HepG2 (cell line): ENCODE measurements around the gene LOXL3. TPM values are rescaled to one million over a fixed set of nuclear protein-coding genes. Genes with fewer than 3 reads are reported as not detected.

Experiments used
- BRCA1 ChIP-seq: sonication (generic); formaldehyde crosslinking; IDR thresholded peaks from 2 replicates; pipeline ENCODE4 v1.4.0; 2020; ENCODE audit warnings: missing genetic modification reagents
- CCAR2 ChIP-seq: fragments of 200-400 bp; formaldehyde crosslinking; optimal IDR thresholded peaks from 2 replicates; pipeline ENCODE3; 2018; ENCODE audit warnings: low read depth, mild to moderate bottlenecking, low read length, moderate library complexity
- HES4 ChIP-seq: sonication (generic); formaldehyde crosslinking; IDR thresholded peaks from 2 replicates; pipeline ENCODE4 v1.9.0; 2021; ENCODE audit warnings: mild to moderate bottlenecking, missing genetic modification reagents, borderline replicate concordance
- RARG ChIP-seq: sonication (generic); formaldehyde crosslinking; IDR thresholded peaks from 2 replicates; pipeline ENCODE4 v1.4.0; 2020; ENCODE audit warnings: low read depth, mild to moderate bottlenecking, missing genetic modification reagents
- SP5 ChIP-seq: IDR thresholded peaks from 2 replicates; pipeline ENCODE4 v1.6.1; 2016; ENCODE audit warnings: low read depth, borderline replicate concordance
- ZNF382 ChIP-seq: sonication (generic); formaldehyde crosslinking; IDR thresholded peaks from 2 replicates; pipeline ENCODE4 v1.5.0; 2020; ENCODE audit warnings: missing genetic modification reagents, mild to moderate bottlenecking, borderline replicate concordance
- ZNF446 ChIP-seq: sonication (generic); formaldehyde crosslinking; IDR thresholded peaks from 2 replicates; pipeline ENCODE4 v1.5.0; 2020; ENCODE audit warnings: mild to moderate bottlenecking, missing genetic modification reagents
- ZSCAN20 ChIP-seq: sonication (generic); formaldehyde crosslinking; IDR thresholded peaks from 2 replicates; pipeline ENCODE4 v1.4.0; 2020; ENCODE audit warnings: missing genetic modification reagents, mild to moderate bottlenecking, borderline replicate concordance
- ZSCAN29 ChIP-seq: sonication (generic); formaldehyde crosslinking; conservative IDR thresholded peaks from 2 replicates; pipeline ENCODE4 v1.4.0; 2020; ENCODE audit warnings: mild to moderate bottlenecking, missing genetic modification reagents
- polyA plus RNA-seq, 8 experiments: library from polyadenylated mRNA; depleted of rRNA in 3 of 8; stranded (reverse) in 7 of 8; unstranded in 1 of 8; fragments of >200 nt; fragmentation: Illumina TruSeq in 4 of 8; extraction: Trizol in 4 of 8; gene quantifications; 2 replicates each; pipeline versions ENCODE4 v1.2.1 to v1.2.3, GENCODE V29; 2011 to 2016; ENCODE audit warnings: low read depth in 4 of 8, missing spikeins in 1 of 8, mixed read lengths in 1 of 8; ENCODE audit not compliant: insufficient read depth in 1 of 8
- total RNA-seq, 5 experiments: library from RNA; depleted of rRNA; stranded (reverse); fragments of >200 nt; fragmentation: Illumina TruSeq; extraction: Trizol; gene quantifications; 2 replicates each; pipeline ENCODE4 v1.2.3, GENCODE V29; 2016; ENCODE audit warnings: low read depth in 1 of 5
- TF ChIP-seq, protein P1 (sequence below): IDR thresholded peaks from 2 replicates; pipeline ENCODE4 v1.6.1; 2016; ENCODE audit warnings: low read depth, missing genetic modification reagents, missing compliant biosample characterization
- TF ChIP-seq, protein P2 (sequence below): sonication (generic); formaldehyde crosslinking; IDR thresholded peaks from 2 replicates; pipeline ENCODE4 v1.5.0; 2020; ENCODE audit warnings: mild to moderate bottlenecking, missing genetic modification reagents
- TF ChIP-seq, protein P3 (sequence below): sonication (generic); formaldehyde crosslinking; IDR thresholded peaks from 2 replicates; pipeline ENCODE4 v1.8.1; 2022; ENCODE audit warnings: mild to moderate bottlenecking, missing genetic modification reagents
- TF ChIP-seq, protein P4 (sequence below): sonication (generic); formaldehyde crosslinking; IDR thresholded peaks from 2 replicates; pipeline ENCODE4 v1.9.0; 2021; ENCODE audit warnings: missing genetic modification reagents, mild to moderate bottlenecking, borderline replicate concordance
- TF ChIP-seq, protein P5 (sequence below): IDR thresholded peaks from 2 replicates; pipeline ENCODE4 v1.6.1; 2012; ENCODE audit warnings: inconsistent platforms
- TF ChIP-seq, protein P6 (sequence below): sonication (generic); formaldehyde crosslinking; IDR thresholded peaks from 2 replicates; pipeline ENCODE4 v1.8.1; 2023; ENCODE audit warnings: mild to moderate bottlenecking, missing genetic modification reagents
- TF ChIP-seq, protein P7 (sequence below): sonication (generic); formaldehyde crosslinking; IDR thresholded peaks from 2 replicates; pipeline ENCODE4 v1.5.0; 2020; ENCODE audit warnings: mild to moderate bottlenecking, low read depth, missing genetic modification reagents, borderline replicate concordance

LOXL3 gene
- total and polyA plus RNA-seq, 2 of the 13 experiments (the other 11 are each of a cell fraction or from before 2014, with no cell fraction given) = 0.55 to 6.5 TPM

DNA sequence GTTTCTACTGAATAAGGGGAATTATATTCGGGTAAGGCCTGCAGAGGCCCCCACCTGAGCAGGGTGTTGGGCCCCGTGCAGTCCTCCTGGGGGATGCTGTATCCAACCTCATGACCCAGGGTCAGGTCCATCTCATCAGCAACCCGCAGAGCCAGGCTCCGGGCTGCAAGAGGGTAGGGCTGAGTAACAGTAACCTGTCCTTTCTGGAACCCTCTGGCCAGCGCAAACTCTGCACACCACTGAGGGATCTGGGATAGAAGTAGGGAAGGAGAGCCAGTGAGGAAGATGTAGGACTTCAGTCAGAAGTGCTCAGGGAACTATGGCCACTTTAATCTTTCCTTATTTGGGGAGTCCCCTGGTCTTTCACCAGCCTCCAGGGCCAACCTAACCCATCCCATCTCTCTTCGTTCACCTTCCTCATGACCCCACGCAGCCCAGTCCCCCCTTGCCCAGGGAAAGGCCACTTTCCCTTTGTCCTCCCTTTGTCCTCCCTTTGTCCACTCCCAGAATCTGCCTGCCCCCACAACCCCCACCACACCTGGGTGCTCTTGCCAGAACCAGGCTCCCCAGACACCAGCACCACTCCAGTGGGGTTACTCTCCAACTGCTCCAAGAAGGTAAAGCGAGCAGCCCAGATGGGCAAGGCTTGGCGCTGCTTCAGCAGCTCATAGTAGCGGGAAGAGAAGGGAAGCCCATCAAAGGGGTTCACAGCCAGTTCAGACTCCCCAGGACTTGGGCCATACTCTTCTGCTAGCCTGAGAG is 28.6 kb downstream of the LOXL3 start (continued):
- TF ChIP-seq, protein P1, sequence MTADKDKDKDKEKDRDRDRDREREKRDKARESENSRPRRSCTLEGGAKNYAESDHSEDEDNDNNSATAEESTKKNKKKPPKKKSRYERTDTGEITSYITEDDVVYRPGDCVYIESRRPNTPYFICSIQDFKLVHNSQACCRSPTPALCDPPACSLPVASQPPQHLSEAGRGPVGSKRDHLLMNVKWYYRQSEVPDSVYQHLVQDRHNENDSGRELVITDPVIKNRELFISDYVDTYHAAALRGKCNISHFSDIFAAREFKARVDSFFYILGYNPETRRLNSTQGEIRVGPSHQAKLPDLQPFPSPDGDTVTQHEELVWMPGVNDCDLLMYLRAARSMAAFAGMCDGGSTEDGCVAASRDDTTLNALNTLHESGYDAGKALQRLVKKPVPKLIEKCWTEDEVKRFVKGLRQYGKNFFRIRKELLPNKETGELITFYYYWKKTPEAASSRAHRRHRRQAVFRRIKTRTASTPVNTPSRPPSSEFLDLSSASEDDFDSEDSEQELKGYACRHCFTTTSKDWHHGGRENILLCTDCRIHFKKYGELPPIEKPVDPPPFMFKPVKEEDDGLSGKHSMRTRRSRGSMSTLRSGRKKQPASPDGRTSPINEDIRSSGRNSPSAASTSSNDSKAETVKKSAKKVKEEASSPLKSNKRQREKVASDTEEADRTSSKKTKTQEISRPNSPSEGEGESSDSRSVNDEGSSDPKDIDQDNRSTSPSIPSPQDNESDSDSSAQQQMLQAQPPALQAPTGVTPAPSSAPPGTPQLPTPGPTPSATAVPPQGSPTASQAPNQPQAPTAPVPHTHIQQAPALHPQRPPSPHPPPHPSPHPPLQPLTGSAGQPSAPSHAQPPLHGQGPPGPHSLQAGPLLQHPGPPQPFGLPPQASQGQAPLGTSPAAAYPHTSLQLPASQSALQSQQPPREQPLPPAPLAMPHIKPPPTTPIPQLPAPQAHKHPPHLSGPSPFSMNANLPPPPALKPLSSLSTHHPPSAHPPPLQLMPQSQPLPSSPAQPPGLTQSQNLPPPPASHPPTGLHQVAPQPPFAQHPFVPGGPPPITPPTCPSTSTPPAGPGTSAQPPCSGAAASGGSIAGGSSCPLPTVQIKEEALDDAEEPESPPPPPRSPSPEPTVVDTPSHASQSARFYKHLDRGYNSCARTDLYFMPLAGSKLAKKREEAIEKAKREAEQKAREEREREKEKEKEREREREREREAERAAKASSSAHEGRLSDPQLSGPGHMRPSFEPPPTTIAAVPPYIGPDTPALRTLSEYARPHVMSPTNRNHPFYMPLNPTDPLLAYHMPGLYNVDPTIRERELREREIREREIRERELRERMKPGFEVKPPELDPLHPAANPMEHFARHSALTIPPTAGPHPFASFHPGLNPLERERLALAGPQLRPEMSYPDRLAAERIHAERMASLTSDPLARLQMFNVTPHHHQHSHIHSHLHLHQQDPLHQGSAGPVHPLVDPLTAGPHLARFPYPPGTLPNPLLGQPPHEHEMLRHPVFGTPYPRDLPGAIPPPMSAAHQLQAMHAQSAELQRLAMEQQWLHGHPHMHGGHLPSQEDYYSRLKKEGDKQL (CRISPR knock-in tag) = no peak
- TF ChIP-seq, protein P2, sequence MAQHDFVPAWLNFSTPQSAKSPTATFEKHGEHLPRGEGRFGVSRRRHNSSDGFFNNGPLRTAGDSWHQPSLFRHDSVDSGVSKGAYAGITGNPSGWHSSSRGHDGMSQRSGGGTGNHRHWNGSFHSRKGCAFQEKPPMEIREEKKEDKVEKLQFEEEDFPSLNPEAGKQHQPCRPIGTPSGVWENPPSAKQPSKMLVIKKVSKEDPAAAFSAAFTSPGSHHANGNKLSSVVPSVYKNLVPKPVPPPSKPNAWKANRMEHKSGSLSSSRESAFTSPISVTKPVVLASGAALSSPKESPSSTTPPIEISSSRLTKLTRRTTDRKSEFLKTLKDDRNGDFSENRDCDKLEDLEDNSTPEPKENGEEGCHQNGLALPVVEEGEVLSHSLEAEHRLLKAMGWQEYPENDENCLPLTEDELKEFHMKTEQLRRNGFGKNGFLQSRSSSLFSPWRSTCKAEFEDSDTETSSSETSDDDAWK (CRISPR knock-in tag) = no peak
- no peak for TF ChIP-seq BRCA1 (CRISPR knock-in tag)
- no peak for TF ChIP-seq ZSCAN20 (CRISPR knock-in tag)
- TF ChIP-seq CCAR2 = no peak
- TF ChIP-seq, protein P3, sequence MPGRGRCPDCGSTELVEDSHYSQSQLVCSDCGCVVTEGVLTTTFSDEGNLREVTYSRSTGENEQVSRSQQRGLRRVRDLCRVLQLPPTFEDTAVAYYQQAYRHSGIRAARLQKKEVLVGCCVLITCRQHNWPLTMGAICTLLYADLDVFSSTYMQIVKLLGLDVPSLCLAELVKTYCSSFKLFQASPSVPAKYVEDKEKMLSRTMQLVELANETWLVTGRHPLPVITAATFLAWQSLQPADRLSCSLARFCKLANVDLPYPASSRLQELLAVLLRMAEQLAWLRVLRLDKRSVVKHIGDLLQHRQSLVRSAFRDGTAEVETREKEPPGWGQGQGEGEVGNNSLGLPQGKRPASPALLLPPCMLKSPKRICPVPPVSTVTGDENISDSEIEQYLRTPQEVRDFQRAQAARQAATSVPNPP (CRISPR knock-in tag) = 0 out of 2 replicates have a peak, but pooled peaks have one; percentile 31
- no peak for TF ChIP-seq ZNF382 (CRISPR knock-in tag)
- no peak for TF ChIP-seq SP5 (CRISPR knock-in tag)
- TF ChIP-seq, protein P4, sequence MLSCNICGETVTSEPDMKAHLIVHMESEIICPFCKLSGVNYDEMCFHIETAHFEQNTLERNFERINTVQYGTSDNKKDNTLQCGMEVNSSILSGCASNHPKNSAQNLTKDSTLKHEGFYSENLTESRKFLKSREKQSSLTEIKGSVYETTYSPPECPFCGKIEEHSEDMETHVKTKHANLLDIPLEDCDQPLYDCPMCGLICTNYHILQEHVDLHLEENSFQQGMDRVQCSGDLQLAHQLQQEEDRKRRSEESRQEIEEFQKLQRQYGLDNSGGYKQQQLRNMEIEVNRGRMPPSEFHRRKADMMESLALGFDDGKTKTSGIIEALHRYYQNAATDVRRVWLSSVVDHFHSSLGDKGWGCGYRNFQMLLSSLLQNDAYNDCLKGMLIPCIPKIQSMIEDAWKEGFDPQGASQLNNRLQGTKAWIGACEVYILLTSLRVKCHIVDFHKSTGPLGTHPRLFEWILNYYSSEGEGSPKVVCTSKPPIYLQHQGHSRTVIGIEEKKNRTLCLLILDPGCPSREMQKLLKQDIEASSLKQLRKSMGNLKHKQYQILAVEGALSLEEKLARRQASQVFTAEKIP = no peak
- TF ChIP-seq, protein P5, sequence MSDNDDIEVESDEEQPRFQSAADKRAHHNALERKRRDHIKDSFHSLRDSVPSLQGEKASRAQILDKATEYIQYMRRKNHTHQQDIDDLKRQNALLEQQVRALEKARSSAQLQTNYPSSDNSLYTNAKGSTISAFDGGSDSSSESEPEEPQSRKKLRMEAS = no peak
- TF ChIP-seq ZNF446 (CRISPR knock-in tag) = 0 out of 2 replicates have a peak, but pooled peaks have one; percentile 68
- TF ChIP-seq HES4 (CRISPR knock-in tag) = peak; percentile 57; the same call in 1 of the 2 replicates
- TF ChIP-seq, protein P6, sequence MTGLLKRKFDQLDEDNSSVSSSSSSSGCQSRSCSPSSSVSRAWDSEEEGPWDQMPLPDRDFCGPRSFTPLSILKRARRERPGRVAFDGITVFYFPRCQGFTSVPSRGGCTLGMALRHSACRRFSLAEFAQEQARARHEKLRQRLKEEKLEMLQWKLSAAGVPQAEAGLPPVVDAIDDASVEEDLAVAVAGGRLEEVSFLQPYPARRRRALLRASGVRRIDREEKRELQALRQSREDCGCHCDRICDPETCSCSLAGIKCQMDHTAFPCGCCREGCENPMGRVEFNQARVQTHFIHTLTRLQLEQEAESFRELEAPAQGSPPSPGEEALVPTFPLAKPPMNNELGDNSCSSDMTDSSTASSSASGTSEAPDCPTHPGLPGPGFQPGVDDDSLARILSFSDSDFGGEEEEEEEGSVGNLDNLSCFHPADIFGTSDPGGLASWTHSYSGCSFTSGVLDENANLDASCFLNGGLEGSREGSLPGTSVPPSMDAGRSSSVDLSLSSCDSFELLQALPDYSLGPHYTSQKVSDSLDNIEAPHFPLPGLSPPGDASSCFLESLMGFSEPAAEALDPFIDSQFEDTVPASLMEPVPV = peak; percentile 54; the same call in 1 of the 2 replicates
- no peak for TF ChIP-seq RARG (CRISPR knock-in tag)
- TF ChIP-seq ZSCAN29 (CRISPR knock-in tag) = no peak
- TF ChIP-seq, protein P7, sequence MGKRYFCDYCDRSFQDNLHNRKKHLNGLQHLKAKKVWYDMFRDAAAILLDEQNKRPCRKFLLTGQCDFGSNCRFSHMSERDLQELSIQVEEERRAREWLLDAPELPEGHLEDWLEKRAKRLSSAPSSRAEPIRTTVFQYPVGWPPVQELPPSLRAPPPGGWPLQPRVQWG (CRISPR knock-in tag) = no peak
